NCI-H510A treated with DMSO at 0.1 percent for 48 hours (cell line): ENCODE data around the gene SMAD6.
"Not testable (repeated sequence)": the region's sequence is repeated elsewhere in the genome, so short reads cannot be mapped to it uniquely, and the experiment has no call there.

Source experiments
- DNase-seq: peaks from one replicate; lab custom pipeline; 2025; lab: John Stamatoyannopoulos, UW

SMAD6 gene

DNA sequence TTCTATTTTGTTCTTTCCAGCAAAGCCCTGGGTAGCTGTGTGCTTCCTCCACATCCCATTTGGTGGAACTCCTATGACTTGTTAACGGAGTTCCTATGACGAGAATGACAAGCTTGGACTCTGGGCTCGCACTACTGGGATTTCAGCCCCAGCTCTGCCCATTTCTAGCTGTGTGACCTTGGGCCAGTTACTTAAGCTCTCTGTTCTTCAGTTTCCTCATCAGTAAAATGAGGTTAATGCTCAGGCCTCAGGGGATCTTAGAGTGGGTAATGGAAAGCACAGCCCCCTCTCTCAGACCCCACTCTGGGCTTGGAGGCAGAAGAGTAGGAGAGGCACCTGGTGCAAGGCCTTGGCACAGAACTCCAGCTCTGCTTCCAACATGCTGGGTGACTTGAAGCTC lies 123.1 kb downstream of the SMAD6 start:
- no peak for DNase-seq

DNA sequence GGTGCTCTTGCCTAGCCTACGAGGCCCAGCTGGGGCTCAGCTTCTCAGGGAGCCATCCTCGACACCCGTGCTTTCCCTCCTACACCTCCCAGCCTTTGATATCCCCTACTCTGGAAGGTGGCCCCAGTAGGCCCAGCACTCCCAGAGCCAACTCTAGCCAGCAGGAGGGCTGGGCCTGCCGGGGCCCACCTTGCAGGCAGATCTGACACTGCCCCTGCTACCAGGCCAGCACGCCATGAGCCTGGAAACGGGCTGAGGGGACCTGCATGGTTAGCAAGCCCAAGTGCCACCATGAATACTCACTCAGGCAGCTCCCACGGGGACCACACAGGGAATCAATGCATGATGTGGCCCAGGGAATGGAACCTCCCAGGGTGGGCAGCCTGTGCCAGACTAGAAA lies 123.7 kb downstream of the SMAD6 start:
- no peak for DNase-seq

DNA sequence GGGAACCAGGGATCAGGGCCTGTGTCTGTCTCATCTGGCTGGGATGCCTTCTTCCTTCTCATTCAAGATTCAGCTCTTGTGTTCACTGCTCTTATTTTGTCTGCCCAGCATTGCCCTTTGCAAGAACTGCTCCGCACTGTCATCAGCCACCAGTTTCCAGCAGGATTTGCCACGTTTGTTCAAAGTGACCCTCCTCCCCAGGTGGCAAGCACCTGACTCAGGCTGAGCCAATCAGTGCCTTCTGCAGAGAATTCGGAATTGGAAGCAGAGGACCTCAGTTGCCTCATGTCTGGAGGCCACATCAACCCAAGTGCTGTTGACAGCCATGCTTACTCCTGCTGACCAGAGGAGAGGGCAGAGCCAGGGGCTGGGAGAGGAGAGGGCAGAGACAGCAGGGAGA lies 124.5 kb downstream of the SMAD6 start:
- no peak for DNase-seq

DNA sequence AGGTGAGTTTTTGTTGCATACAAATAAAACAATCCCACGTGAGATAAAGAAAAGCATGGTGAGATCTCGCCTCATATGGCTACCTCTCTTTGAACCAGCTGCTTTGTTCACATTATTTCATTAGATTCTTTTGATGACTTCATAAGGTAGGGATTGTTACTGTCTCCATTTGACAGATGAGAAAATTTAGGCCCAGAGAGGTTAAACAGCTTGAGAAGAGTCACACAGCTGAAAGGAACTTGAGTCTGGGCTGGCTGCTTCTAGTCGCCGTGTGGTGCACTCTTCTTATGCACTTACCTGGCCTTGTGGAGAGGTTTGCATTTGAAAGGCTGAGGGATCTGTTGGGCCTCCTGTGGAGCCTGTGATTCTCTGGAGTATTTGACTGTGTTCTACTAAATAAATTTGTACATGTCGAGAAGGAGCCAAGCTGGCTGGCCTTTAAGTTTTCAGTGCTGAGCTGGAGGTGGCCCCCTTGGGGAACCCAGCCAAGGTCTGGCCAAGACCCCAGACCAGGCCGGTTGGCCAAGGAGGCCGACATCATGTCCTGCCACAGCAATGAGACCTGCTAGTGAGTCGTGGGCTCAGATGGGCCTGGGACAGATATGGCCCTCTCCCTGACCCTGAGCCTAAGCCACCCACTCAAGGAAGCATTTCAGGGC lies 125.1 kb downstream of the SMAD6 start:
- DNase-seq = no peak

DNA sequence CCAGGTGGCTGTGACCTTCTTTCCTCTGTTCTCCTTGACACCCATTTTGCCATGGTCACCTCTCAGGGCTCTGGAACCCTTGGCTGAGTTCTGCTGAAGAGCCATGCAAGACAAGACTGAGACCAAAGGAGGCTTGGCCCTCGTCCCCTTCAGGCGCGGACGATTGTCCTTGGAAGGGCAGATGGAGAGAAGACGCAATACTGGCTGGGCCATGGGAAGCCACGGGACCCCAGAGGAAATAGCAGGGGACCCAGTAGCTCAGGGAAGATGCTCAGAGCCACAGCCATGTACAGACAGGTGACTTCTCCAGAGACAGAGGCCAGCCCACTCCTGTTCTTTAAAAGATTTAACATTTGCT lies 125.6 kb downstream of the SMAD6 start:
- no peak for DNase-seq

DNA sequence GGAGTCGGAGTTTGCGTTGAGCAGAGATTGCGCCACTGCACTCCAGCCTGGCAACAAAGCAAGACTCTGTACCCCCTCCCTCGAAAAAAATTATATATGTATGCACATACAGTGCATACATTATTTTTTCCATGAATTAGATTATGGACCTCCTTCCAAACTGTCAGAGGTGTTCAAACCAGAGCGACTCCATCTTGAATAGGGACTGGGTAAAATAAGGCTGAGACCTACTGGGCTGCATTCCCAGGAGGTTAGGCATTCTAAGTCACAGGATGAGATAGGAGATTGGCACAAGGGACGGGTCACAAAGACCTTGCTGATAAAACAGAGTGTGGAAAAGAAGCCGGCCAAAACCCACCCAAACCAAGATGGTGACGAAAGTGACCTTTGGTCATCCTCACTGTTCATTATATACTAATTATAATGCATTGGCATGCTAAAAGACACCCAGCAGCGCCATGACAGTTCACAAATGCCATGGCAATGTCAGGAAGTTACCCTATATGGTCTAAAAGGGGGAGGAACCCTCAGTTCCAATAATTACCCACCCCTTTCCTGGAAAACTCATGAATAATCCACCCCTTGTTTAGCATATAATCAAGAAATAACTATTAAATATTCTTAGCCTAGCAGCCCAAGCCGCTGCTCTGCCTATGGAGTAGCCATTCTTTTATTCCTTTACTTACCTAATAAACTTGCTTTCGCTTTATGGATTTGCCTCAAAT lies 126.9 kb downstream of the SMAD6 start:
- DNase-seq = not testable (repeated sequence)

DNA sequence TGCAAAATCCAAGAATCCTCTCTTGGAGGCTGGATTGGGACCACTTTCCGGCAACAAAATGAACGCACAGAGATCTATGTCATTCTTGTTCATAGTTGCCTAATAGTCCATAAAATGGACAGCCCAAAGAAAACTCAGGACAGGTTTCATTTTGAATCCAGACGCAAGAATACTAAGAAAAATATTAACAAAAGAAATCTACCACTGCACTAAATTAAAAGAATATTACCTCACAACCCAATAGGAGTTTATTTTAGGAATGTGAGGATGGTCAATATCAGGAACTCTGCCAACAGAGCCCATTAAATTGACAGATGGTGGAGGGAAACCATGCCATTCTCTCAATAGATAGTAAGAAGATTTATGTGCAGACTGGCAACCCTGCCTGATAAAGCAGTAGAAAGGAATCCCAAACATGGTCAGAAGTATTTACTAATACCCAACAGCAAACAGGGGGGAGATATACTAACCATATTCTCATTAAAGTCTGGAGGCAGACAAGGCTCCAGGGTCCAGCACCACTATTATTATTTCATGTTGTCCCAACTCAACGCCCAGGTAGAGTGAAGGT lies 127.6 kb downstream of the SMAD6 start:
- no peak for DNase-seq

DNA sequence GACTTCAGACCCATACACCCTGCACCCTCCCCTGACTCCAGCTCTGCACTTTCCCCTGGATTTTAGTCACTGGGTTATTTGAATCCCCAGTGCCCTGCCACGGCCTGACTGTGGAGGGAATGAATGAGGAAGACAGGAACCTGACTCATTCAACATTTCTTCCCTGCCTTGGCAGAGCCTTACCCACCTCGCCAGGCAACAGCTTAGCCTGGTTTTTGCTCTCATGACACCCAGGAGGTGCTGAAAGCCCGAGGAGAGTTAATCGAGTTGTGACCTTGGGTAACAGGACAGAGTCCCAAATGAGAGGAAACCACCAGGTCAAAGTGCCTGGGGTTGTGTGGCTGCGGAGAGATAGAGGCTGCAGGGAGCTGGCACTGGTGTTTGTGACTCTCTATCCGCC lies 128.3 kb downstream of the SMAD6 start:
- no peak for DNase-seq

DNA sequence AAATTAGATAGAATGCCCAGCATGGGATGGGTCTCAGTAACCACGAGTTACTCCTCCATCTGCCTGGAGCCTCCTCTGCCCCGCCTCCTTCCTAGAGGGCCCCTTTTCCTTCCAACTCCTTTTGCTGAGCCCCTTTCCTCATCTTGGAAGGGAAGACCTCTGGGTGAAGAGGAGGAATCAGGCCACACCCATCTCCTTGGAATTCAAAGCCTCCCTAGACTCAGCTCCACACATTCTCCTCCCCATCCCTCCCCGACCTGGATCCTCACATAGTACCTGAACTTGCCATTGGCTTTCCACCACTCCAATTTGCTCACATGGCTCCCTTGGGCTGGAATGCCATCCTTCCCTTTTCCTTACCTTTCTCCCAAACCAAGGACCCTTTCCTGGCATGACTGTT lies 128.8 kb downstream of the SMAD6 start:
- no peak for DNase-seq

DNA sequence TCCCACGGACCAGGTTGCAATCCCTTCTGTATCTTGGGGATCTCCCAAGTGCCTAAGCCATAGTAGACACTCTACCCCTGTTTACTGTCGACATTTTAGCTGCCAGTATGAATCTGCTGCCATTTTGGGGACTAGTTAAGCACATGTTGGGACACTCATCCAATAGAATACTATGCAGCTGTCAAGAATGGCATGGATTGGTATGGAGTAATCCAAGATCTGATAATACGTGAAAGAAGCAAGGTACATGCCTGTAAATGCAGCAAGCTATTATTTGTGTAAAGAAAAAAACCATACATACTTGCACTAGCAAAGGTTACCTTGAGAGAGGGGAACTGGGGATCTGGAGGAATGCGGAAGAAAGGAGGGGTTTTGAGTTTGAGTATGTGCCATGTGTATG lies 129.3 kb downstream of the SMAD6 start:
- no peak for DNase-seq

DNA sequence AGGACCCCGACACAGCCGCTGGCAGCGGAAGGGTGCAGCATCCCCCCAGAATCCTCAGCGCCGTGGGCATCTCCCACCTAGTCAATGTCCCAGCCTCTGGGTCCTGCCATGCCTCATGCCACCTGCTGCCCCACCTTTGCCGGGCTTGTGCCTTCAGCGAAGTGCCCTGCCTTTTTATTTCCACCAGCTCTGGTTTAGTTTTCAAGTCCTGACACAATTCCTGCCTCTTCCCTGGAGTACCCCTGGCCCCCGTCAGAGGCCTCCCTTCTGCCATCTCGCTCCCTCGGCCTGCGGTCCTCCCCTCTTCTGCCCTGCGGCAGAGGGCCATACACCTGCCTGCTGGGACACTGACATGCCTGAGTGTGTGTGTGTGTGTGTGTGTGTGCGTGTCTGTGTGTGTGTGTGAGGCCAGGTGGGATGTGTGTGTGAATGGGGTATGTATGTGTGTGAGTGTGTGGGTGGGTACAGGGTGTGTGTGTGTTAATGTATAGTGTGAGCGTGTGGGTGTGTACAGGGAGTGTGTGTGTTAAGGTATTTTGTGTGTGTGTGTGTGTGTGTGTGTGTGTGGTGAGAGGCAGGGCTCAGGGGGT lies 129.9 kb downstream of the SMAD6 start:
- DNase-seq = no peak
